ENCODE results near the gene ARPP21.
"Not testable (repeated sequence)": the region's sequence is repeated elsewhere in the genome, so short reads cannot be mapped to it uniquely, and the experiment has no call there.

Gene ARPP21

DNA sequence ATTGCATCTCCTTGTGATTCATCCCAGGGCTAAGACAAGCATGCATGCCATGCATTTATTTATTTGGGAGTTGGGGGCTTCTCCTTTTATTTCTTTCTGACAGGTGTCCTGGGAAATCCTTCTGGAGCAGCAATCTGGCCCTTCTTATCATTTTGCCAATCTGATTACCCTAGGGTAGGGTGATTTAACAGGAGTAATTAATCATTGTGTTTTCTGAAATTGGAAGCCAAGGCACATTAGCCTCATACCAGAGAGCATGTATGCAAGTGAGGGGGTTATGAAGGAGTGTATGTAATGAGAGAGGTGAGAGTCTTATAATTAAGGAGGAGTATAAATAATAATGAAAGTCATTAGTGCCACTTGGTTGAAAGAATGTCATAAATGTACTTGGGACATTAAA lies 37.4 kb upstream of the ARPP21 start:
- CTCF ChIA-PET, result no interaction called here
- POLR2A ChIA-PET (ENCODE audit: low non-redundant PET), result no interaction called here
- TF ChIP-seq, protein P1, sequence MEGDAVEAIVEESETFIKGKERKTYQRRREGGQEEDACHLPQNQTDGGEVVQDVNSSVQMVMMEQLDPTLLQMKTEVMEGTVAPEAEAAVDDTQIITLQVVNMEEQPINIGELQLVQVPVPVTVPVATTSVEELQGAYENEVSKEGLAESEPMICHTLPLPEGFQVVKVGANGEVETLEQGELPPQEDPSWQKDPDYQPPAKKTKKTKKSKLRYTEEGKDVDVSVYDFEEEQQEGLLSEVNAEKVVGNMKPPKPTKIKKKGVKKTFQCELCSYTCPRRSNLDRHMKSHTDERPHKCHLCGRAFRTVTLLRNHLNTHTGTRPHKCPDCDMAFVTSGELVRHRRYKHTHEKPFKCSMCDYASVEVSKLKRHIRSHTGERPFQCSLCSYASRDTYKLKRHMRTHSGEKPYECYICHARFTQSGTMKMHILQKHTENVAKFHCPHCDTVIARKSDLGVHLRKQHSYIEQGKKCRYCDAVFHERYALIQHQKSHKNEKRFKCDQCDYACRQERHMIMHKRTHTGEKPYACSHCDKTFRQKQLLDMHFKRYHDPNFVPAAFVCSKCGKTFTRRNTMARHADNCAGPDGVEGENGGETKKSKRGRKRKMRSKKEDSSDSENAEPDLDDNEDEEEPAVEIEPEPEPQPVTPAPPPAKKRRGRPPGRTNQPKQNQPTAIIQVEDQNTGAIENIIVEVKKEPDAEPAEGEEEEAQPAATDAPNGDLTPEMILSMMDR (conservative IDR thresholded peaks at IDR 0.05; ENCODE audit: low read depth), result no peak
- no peak overlapping the region for H3K27ac ChIP-seq
- no peak for DNase-seq (ENCODE audit: low spot score)

DNA sequence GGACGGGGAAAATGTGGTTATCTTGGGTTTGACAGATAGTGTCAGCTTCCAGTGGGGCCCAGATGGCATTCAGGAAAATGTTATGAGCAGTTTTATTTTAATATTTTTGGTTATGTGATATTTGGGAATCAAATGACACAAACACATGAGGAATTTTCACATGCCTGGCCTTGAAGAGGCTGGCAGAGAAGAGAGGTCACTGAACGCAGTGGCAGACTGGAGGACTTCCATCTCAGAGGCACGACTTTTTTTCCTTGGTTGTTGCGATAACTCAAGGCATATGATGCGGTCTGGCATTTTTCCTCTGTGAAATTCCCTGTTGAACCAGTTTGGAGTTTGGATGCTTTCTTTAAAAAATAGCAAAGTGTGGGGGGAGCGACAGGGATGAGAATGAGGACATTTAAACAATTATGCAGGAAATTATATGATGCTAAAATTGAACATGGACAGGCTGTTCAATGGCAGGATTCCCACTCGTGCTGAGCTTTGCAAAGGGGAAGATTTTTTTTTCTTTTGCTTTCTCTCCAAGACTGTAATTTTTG lies 36.9 kb upstream of the ARPP21 start:
- POLR2A ChIA-PET (ENCODE audit: low non-redundant PET), result no interaction called here

DNA sequence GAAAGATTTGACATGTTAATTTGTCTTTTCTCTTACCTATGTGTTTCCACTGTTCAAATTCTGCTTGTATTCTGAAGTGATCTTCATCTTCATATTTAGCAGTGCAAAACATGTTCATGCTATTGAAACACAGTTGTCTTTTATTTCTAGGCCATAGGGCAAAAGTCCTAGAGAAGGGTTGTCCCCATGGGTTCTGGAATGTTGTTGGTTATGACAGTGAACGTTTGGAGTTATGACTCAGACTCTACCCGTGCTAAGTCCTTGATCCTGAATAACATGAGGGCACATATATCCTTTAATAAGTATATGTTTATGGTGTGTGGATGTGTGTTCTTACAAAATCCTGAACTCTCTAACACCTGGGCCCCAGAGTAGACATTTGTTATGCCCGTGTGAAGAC lies 23.0 kb upstream of the ARPP21 start:
- CTCF ChIA-PET, result no interaction called here
- DNase-seq (ENCODE audit: low spot score), result no peak
- POLR2A ChIA-PET (ENCODE audit: low non-redundant PET), result no interaction called here

More for the DNA sequence above, 36.9 kb upstream of the ARPP21 start:
- DNase-seq (ENCODE audit: low spot score), result no peak
- CTCF ChIA-PET, result no interaction called here
- TF ChIP-seq, protein P1 (conservative IDR thresholded peaks at IDR 0.05; ENCODE audit: low read depth), result no peak
- H3K27ac ChIP-seq, result no peak overlapping the region

DNA sequence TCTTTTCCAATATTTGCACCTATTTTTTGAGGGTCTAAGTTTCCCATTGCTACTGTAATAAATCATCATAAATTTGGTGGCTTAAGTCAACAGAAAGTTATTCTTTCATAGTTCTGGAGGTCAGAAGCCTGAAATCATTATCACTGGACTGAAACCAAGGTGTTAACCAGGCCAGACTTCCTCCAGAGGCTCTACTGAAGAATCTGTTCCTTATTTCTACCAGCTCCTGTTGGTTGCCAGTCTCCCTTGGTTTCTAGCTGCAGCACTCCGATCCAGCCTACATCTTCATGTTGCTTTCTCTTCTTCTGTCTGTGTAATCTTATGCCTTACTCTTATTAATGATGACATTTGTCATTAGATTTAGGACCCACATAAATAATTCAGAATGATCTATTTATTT lies 22.0 kb upstream of the ARPP21 start:
- ChIA-PET CTCF (no interaction called here), POLR2A (ENCODE audit: low non-redundant PET) (no interaction called here)
- TF ChIP-seq, protein P1 (conservative IDR thresholded peaks at IDR 0.05; ENCODE audit: low read depth), result no peak
- no peak overlapping the region for H3K27ac ChIP-seq
- no peak for DNase-seq (ENCODE audit: low spot score)

More for the DNA sequence above, 23.0 kb upstream of the ARPP21 start:
- TF ChIP-seq, protein P1 (conservative IDR thresholded peaks at IDR 0.05; ENCODE audit: low read depth), result no peak
- H3K27ac ChIP-seq, result no peak overlapping the region

DNA sequence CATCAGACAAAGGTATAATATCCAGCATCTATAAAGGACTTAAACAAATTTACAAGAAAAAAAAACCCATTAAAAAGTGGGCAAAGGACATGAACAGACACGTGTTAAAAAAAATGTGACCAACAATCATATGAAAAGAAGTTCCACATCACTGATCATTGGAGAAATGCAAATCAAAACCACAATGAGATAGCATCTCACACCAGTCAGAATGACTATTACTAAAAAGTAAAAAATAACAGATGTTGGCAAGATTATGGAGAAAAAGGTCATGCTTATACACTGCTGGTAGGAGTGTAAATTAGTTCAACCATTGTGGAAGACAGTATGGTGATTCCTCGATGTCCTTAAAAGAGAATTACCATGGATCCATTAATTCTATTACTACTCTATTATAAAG lies 19.1 kb upstream of the ARPP21 start:
- CTCF ChIA-PET, result interaction anchor here (0.7 kb wide), 1 partner anchor 1195 kb away, joined by 5 read pairs; no protein-coding TSS in a partner anchor
- POLR2A ChIA-PET (ENCODE audit: low non-redundant PET), result not testable (repeated sequence)

DNA sequence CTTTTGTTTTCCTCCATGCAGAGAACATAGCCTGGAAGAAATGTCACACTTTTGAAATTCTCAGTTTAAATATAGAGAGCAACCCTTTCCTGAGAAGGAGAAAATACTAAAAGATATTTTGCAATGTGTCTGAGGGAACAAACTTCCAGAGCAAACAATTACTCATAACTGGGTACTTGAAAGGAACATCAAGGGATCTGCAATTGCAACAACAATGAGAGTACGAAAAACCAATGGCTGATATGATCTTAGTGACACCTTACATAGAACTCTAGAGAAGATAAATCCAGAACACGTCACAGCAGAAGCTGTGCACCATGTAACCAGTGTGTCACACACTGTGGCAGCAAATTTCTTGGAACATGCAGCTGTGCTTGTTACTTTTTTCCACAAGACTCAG lies 14.6 kb upstream of the ARPP21 start:
- CTCF ChIA-PET, result no interaction called here
- DNase-seq (ENCODE audit: low spot score), result no peak
- no peak overlapping the region for H3K27ac ChIP-seq
- POLR2A ChIA-PET (ENCODE audit: low non-redundant PET), result no interaction called here
- TF ChIP-seq, protein P1 (conservative IDR thresholded peaks at IDR 0.05; ENCODE audit: low read depth), result no peak

More for the DNA sequence above, 19.1 kb upstream of the ARPP21 start:
- not testable (repeated sequence) for DNase-seq (ENCODE audit: low spot score); H3K27ac ChIP-seq

DNA sequence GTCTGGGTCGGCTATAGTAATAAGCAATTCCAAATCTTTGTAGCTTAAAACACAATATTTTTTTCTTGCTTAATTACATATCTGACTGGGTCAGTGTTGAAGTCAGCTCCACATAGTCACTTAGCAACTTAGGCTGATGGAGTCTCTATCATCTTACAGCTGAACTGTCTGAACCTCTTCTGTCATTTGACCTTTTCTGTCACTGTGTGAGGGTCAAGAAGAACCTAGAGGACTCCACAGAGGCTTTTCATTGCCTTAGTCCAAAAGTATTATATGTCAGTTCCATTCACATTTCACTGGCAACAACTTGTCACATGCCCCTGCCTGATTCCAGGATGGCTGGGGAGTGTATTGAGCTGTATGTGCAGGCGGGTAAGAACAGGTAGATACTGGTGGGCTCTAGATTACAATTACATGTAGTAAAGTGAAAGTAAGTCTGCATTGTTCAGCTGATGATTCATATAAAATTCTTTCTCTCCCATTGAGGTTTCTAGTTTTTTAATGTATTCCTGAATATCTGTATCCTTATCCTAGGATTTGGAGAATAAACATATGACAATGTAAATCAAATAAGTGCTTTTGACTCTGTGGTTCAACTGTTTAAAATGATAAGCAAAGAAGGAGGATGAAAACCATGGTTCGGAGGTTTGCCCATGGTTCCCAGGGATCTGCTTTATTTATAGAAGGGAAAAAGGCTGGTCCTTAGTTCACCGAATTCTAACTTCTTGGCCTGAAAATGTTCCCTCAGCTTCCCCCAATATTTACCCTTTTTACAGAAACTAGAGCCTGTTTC lies 5.8 kb upstream of the ARPP21 start:
- DNase-seq (ENCODE audit: low spot score), result no peak
- no peak overlapping the region for H3K27ac ChIP-seq
- ChIA-PET POLR2A (ENCODE audit: low non-redundant PET) (no interaction called here), CTCF (interaction anchor here (0.6 kb wide), 1 partner anchor 546 kb away, joined by 3 read pairs; no protein-coding TSS in a partner anchor)
- TF ChIP-seq, protein P1 (conservative IDR thresholded peaks at IDR 0.05; ENCODE audit: low read depth), result no peak

All from RWPE1 (cell line).